IPS DF 6.9 (cell line): ENCODE measurements around the gene SSRP1.

Experiments
- DNase-seq: peaks from one replicate; pipeline ENCODE4 v3.0.0-alpha.2; 2013; ENCODE audit warnings: low read depth, low spot score
- H3K27ac ChIP-seq: one replicate; pipeline ENCODE4 v1.5.1; 2013; ENCODE audit warnings: low read length, control low read depth
- H3K27me3 ChIP-seq: 2 replicates; pipeline ENCODE4 v1.6.1; 2013; ENCODE audit warnings: mild to moderate bottlenecking, low read length; ENCODE audit not compliant: control insufficient read depth, insufficient read depth
- H3K36me3 ChIP-seq: 2 replicates; pipeline ENCODE4 v1.6.1; 2013; ENCODE audit warnings: low read length; ENCODE audit not compliant: control insufficient read depth, insufficient read depth
- H3K4me1 ChIP-seq: 2 replicates; pipeline ENCODE4 v1.6.1; 2013; ENCODE audit warnings: low read length; ENCODE audit not compliant: control insufficient read depth, insufficient read depth
- H3K4me3 ChIP-seq: 2 replicates; pipeline ENCODE4 v1.5.1; 2013; ENCODE audit warnings: mild to moderate bottlenecking, low read length
- H3K9me3 ChIP-seq: 2 replicates; pipeline ENCODE4 v1.6.1; 2013; ENCODE audit warnings: low read length, inconsistent platforms; ENCODE audit not compliant: control insufficient read depth, insufficient read depth
- WGBS: extraction: QIAGEN DNeasy Blood & Tissue Kit; methylation state at CpG from one replicate; pipeline ENCODE4 v1.1.7; 2013; ENCODE audit warnings: mixed read lengths, missing lambda C conversion rate; ENCODE audit not compliant: insufficient read length, insufficient coverage; 5-methylcytosine and 5-hydroxymethylcytosine counted together

The SSRP1 gene

GRCh38 chr11:57309106-57310059 lies 26.3 kb downstream of the SSRP1 start:
- Histone ChIP-seq H3K9me3 (no peaks in the 10 kb centered on the region), H3K36me3 (peaks cover 31% of the 10 kb centered on the region), H3K27me3 (no peaks in the 10 kb centered on the region), H3K27ac (no peak overlapping the region), H3K4me1 (peaks cover 10% of the 10 kb centered on the region), H3K4me3 (no peak overlapping the region)
- WGBS = no CpG with 5 or more reads among the region's 24 CpGs
- DNase-seq = no peak

GRCh38 chr11:57308426-57309060 lies 27.1 kb downstream of the SSRP1 start:
- Histone ChIP-seq H3K36me3 (peaks cover 27% of the 10 kb centered on the region), H3K4me3 (no peak overlapping the region), H3K9me3 (no peaks in the 10 kb centered on the region), H3K27ac (no peak overlapping the region), H3K4me1 (peaks cover 7% of the 10 kb centered on the region; the same call in 1 of the 2 replicates), H3K27me3 (no peaks in the 10 kb centered on the region)
- no CpG with 5 or more reads among the region's 10 CpGs for WGBS
- no peak for DNase-seq

GRCh38 chr11:57307666-57308270 lies 27.9 kb downstream of the SSRP1 start:
- Histone ChIP-seq H3K27ac (no peak overlapping the region), H3K36me3 (peaks cover 21% of the 10 kb centered on the region)
- WGBS = no CpG with 5 or more reads among the region's 7 CpGs

GRCh38 chr11:57306940-57307565 lies 28.6 kb downstream of the SSRP1 start:
- H3K4me1 ChIP-seq = peaks cover 7% of the 10 kb centered on the region; the same call in 1 of the 2 replicates

More at GRCh38 chr11:57307666-57308270, 27.9 kb downstream of the SSRP1 start:
- Histone ChIP-seq H3K27me3 (no peaks in the 10 kb centered on the region), H3K4me3 (no peak overlapping the region), H3K4me1 (peaks cover 7% of the 10 kb centered on the region; the same call in 1 of the 2 replicates), H3K9me3 (no peaks in the 10 kb centered on the region)
- no peak for DNase-seq

GRCh38 chr11:57306161-57306876 lies 29.4 kb downstream of the SSRP1 start:
- no peaks in the 10 kb centered on the region for H3K9me3 ChIP-seq
- H3K4me1 ChIP-seq = peaks cover 4% of the 10 kb centered on the region; the same call in 1 of the 2 replicates
- no CpG with 5 or more reads among the region's 15 CpGs for WGBS
- H3K27ac ChIP-seq = no peak overlapping the region
- H3K4me3 ChIP-seq = no peak overlapping the region
- peaks cover 27% of the 10 kb centered on the region for H3K36me3 ChIP-seq
- DNase-seq = no peak
- no peaks in the 10 kb centered on the region for H3K27me3 ChIP-seq

More at GRCh38 chr11:57306940-57307565, 28.6 kb downstream of the SSRP1 start:
- WGBS = no CpG with 5 or more reads among the region's 9 CpGs
- Histone ChIP-seq H3K36me3 (peaks cover 20% of the 10 kb centered on the region), H3K27me3 (no peaks in the 10 kb centered on the region), H3K9me3 (no peaks in the 10 kb centered on the region), H3K4me3 (no peak overlapping the region), H3K27ac (no peak overlapping the region)
- no peak for DNase-seq

- no CpG with 5 or more reads among the region's 8 CpGs for WGBS
- H3K4me3 ChIP-seq = no peak overlapping the region
- no peaks in the 10 kb centered on the region for H3K27me3 ChIP-seq
- H3K27ac ChIP-seq = no peak overlapping the region
- DNase-seq = no peak
- H3K4me1 ChIP-seq = no peaks in the 10 kb centered on the region
- no peaks in the 10 kb centered on the region for H3K9me3 ChIP-seq
- peaks cover 35% of the 10 kb centered on the region for H3K36me3 ChIP-seq
Measured at GRCh38 chr11:57305523-57305922, 30.2 kb downstream of the SSRP1 start.

GRCh38 chr11:57303990-57304579 lies 31.6 kb downstream of the SSRP1 start:
- no peak overlapping the region for H3K4me3 ChIP-seq
- no peaks in the 10 kb centered on the region for H3K4me1 ChIP-seq
- H3K27me3 ChIP-seq = no peaks in the 10 kb centered on the region
- WGBS = 100% methylated on average over 2 of the region's 8 CpGs
- no peaks in the 10 kb centered on the region for H3K9me3 ChIP-seq
- no peak for DNase-seq
- peaks cover 36% of the 10 kb centered on the region for H3K36me3 ChIP-seq
- H3K27ac ChIP-seq = no peak overlapping the region

- DNase-seq = no peak
- peaks cover 31% of the 10 kb centered on the region for H3K36me3 ChIP-seq
- no peak overlapping the region for H3K4me3 ChIP-seq
- no peaks in the 10 kb centered on the region for H3K4me1 ChIP-seq
- no peaks in the 10 kb centered on the region for H3K9me3 ChIP-seq
- no peaks in the 10 kb centered on the region for H3K27me3 ChIP-seq
- H3K27ac ChIP-seq = no peak overlapping the region
- no CpG with 5 or more reads among the region's 17 CpGs for WGBS
Measured at GRCh38 chr11:57303280-57303989, 32.3 kb downstream of the SSRP1 start.

- no CpG with 5 or more reads among the region's 15 CpGs for WGBS
- Histone ChIP-seq H3K36me3 (peaks cover 31% of the 10 kb centered on the region), H3K27ac (no peak overlapping the region), H3K9me3 (no peaks in the 10 kb centered on the region; the same call in 1 of the 2 replicates), H3K27me3 (no peaks in the 10 kb centered on the region), H3K4me1 (no peaks in the 10 kb centered on the region), H3K4me3 (no peak overlapping the region)
- no peak for DNase-seq
Measured at GRCh38 chr11:57302489-57302888, 33.2 kb downstream of the SSRP1 start.
